DND-41 (cell line): ENCODE data around the gene DGKH.

Source experiments
- EZH2 ChIP-seq: IDR thresholded peaks from 3 replicates; pipeline ENCODE4 v1.6.1; 2012; ENCODE audit warnings: borderline replicate concordance, low read depth, mild to moderate bottlenecking, moderate library complexity, low read length, inconsistent platforms; ENCODE audit not compliant: severe bottlenecking
- TF ChIP-seq, protein P1 (sequence below): IDR thresholded peaks from 2 replicates; pipeline ENCODE4 v1.5.1; 2012; ENCODE audit warnings: borderline replicate concordance, low read length, moderate library complexity, mild to moderate bottlenecking; ENCODE audit not compliant: poor library complexity, severe bottlenecking; ENCODE audit errors: extremely low read depth

DNA sequence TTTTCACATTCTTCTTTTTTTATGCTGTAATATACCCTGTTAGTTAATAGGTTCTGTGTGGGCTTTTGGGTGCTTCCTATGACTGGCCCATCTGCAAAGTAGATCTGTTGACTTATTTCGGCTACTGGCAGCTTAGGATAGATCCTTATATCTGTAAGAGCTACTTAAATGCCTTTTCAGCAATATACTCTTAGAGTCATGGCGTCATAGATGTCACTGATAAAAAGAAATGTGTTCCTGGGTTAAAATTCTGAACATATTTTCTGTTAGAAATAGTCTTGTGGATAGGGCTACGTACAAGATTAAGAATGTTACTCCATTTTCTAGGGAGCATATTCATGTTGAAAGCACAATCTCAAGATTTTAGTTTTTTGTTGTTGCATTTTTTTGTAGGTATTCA is 228.2 kb downstream of the DGKH start:
- TF ChIP-seq, protein P1, sequence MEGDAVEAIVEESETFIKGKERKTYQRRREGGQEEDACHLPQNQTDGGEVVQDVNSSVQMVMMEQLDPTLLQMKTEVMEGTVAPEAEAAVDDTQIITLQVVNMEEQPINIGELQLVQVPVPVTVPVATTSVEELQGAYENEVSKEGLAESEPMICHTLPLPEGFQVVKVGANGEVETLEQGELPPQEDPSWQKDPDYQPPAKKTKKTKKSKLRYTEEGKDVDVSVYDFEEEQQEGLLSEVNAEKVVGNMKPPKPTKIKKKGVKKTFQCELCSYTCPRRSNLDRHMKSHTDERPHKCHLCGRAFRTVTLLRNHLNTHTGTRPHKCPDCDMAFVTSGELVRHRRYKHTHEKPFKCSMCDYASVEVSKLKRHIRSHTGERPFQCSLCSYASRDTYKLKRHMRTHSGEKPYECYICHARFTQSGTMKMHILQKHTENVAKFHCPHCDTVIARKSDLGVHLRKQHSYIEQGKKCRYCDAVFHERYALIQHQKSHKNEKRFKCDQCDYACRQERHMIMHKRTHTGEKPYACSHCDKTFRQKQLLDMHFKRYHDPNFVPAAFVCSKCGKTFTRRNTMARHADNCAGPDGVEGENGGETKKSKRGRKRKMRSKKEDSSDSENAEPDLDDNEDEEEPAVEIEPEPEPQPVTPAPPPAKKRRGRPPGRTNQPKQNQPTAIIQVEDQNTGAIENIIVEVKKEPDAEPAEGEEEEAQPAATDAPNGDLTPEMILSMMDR = no peak
- TF ChIP-seq EZH2 = no peak
